ENCODE measurements around the gene DNM2. TPM values are rescaled to one million over a fixed set of nuclear protein-coding genes. Genes with fewer than 3 reads are reported as not detected.

Gene DNM2
- total RNA-seq, 1 donor from 2014 or later, result 177 TPM

GRCh38 chr19:10818301-10819123 is 100.6 kb downstream of the DNM2 start:
- ATAC-seq, result no peak
- peak; percentile 56 for DNase-seq (ENCODE audit: missing footprints)
- intact Hi-C loops (cut with DNase I), result no loop called here

GRCh38 chr19:10819124-10820060 is 101.5 kb downstream of the DNM2 start:
- ATAC-seq (no peak), DNase-seq (ENCODE audit: missing footprints) (peak; percentile 59)
- intact Hi-C loops (cut with DNase I), result no loop called here

DNA sequence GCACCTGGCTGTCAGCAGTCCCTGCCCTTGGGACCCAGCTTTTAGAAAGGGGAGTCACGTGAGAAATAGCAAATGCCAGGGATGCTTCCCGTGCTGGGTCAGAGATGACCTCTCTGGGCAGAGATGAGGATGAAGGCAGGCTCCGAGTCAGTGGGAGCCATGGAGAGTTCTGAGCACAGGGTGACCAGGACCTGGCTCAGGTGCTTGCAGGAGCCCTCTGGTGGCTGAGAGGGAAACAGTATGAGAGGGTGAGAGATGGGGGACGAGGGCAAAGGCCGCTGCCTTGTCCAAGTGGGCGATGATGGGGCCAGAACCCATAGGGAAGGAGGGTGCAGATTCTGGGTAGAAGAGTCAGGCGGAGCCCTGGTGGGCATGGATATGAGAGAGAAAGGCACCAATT is 102.3 kb downstream of the DNM2 start:
- peak; percentile 8 for ATAC-seq

GRCh38 chr19:10823690-10824089 is 105.8 kb downstream of the DNM2 start:
- DNase-seq (ENCODE audit: missing footprints), result no peak

More for the DNA sequence above, 102.3 kb downstream of the DNM2 start:
- intact Hi-C loops (cut with DNase I), result no loop called here
- DNase-seq (ENCODE audit: missing footprints), result no peak

DNA sequence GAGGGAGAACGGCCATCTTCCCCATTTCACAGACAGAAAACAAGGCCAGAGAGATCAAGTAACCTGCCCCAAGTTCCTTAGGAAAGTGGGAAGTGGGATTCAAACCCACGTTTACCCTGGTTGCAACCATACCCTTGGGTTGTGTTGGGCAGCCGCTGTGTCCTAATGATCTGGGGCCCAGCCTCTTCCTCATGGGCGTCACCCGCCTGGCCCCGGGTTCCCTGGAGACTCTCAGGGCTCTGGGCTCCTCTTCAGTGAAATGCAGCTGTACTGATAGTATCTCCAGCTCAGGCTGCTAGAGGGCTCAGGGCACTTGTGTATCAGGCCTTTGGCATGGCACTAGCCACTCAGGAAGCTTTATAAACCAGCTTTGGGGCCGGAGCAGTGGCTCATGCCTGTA is 108.4 kb downstream of the DNM2 start:
- DNase-seq (ENCODE audit: missing footprints) (no peak), ATAC-seq (no peak)
- intact Hi-C loops (cut with DNase I), result no loop called here

More at GRCh38 chr19:10823690-10824089, 105.8 kb downstream of the DNM2 start:
- intact Hi-C loops (cut with DNase I), result no loop called here
- no peak for ATAC-seq

DNA sequence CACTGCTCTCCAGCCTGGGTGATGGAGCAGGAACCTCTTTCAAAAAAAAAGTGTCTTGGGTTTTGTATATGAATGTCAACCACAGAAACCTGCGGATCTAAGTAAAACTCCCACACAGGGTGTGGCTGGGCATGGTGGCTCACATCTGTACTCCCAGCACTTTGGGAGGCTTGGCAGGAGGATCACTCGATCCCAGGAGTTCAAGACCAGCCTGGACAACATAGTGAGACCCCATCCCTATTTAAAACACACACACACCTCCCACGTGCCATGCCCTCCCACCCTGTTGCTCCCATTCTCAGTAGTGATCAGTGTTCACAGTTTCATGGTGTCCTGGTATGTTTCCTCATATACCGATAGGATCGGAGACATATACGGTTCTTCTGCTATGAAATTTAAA is 109.0 kb downstream of the DNM2 start:
- DNase-seq (ENCODE audit: missing footprints), result no peak
- ATAC-seq, result no peak
- intact Hi-C loops (cut with DNase I), result no loop called here

- DNase-seq (ENCODE audit: missing footprints) (peak; percentile 55), ATAC-seq (no peak)
- intact Hi-C loops (cut with DNase I), result no loop called here
Observed at GRCh38 chr19:10828981-10829821, 111.3 kb downstream of the DNM2 start.

GRCh38 chr19:10829967-10830366 is 112.1 kb downstream of the DNM2 start:
- ATAC-seq, result no peak
- intact Hi-C loops (cut with DNase I), result no loop called here
- DNase-seq (ENCODE audit: missing footprints), result peak; percentile 50

DNA sequence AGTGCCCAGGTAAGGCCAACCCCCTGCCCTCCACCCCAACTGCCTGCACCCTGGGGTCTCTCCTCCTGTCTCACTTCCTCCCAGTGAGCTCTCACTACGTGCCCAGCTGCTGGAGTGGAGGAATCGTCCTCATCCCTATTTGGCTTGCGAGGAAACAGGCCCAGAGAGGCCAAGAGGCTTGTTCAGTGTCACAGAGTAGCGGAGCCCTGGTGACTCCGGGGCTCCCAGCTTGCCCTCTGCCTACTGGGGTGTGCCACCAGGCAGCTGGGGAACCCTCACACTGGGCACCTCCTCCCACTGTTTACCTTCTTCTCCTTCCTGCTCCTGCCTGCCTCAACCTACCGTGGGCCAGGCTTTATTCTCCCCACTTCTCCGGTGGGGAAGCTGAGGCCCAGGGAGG is 112.5 kb downstream of the DNM2 start:
- DNase-seq (ENCODE audit: missing footprints) (no peak), ATAC-seq (no peak)
- intact Hi-C loops (cut with DNase I), result no loop called here

DNA sequence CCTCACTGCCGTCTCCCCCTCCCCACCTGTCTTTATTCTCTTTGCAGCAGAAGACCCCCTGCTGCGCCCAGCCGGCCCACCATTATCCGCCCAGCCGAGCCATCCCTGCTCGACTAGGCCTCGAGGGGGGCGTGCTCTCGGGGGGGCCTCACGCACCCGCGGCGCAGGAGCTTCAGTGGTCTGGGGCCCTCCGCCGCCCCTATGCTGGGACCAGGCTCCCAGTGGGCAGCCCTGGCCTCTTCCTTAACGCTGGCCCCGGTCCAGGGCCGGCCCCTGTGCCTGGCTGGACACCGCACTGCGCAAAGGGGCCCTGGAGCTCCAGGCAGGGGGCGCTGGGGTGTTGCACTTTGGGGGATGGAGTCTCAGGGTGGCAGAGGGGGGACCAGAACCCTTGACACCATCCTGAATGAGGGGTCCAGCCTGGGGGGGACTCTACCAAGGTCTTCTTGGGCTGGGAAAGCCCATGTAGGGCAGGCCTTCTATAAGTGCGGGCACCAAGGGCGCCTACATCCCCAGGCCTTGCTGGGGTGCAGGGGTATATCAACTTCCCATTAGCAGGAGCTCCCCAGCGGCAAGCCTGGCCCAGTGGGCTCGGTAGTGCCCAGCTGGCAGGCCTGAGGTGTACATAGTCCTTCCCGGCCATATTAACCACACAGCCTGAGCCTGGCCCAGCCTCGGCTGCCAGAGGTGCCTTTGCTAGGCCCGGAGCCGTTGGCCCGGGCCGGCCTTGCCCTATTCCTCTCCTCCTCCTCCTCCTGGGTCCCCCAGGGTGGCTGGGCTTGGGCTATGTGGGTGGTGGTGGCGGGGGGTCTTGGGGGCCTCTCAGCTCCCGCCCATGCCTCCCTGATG is 113.3 kb downstream of the DNM2 start:
- DNase-seq (ENCODE audit: missing footprints) (peak; percentile 58), ATAC-seq (no peak)
- intact Hi-C loops (cut with DNase I), result no loop called here

GRCh38 chr19:10831987-10832938 is 114.4 kb downstream of the DNM2 start:
- DNase-seq (ENCODE audit: missing footprints) (peak; percentile 34), ATAC-seq (no peak)
- intact Hi-C loops (cut with DNase I), result no loop called here

DNA sequence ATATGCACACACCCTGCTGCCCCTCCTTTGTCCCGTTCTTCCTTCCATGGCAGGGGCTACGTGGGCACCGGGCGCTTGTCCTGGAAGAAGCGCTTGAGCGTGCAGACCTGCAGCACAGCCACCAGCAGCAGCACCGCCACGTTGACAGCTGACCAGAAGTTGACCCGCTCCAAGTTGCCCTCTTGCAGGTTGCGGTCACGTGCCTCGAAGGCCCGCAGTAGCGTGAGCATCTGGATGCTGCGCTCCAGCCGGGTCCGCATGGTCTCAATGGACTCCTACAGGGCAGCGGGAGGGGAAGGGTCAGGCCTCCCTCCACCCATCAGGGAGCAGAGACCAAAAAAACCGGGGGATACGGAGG is 115.0 kb downstream of the DNM2 start:
- intact Hi-C loops (cut with DNase I), result no loop called here
- DNase-seq (ENCODE audit: missing footprints) (no peak), ATAC-seq (no peak)

DNA sequence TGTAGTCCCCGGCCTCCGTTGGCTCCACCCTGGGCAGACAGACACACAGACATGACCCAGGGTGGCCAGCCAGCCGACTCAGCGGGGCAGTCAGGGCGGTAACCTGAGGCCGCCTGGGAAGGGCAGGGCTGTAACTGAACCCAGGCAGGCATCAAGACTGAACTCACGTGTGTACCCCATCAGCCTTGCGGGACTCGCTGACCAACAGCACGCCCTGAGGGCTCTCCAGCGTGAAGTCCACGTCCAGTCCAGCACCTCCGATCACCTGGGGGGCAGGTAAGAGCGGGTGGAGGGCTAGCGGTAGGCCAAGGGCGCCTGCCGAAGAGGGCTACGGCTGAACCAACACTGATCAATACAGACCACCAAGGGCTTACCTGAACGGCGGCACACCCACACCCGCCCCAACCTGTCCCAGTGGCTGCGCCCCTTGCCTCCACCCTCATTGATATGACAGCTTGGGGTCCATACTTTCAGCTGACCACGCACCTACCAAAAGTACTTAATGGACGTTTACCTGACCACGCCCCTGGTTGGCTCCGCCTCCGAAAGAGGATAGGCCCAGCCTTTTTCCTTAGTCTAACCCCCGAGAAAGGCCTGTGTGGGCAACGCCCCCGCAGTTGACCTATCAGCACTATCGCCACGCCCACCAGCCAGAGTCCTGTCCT is 117.3 kb downstream of the DNM2 start:
- intact Hi-C loops (cut with DNase I), result no loop called here
- no peak for DNase-seq (ENCODE audit: missing footprints)
- ATAC-seq, result no peak

GRCh38 chr19:10835754-10836478 is 118.0 kb downstream of the DNM2 start, which contains the start of gene TMED1:
Gene TMED1, minus strand, starts transcription at chr19:10836212. Its CDS starts 21 bp downstream, at chr19:10836191.
- intact Hi-C loops (cut with DNase I), result loop anchor here (1.0 to 2.0 kb wide), 2 partner anchors 35 to 119 kb away; partner anchors contain the start of gene CARM1
- DNase-seq (ENCODE audit: missing footprints), result peak; percentile 100
- peak; percentile 95 for ATAC-seq

- intact Hi-C loops (cut with DNase I), result loop anchor here (1.0 to 2.0 kb wide), 2 partner anchors 34 to 119 kb away; partner anchors contain the start of gene CARM1
- peak; percentile 92 for DNase-seq (ENCODE audit: missing footprints)
- peak; percentile 56 for ATAC-seq
Observed at GRCh38 chr19:10836479-10837330, 118.8 kb downstream of the DNM2 start.
